K562 (cell line): ENCODE results near the gene ADCYAP1R1. TPM values are rescaled to one million over a fixed set of nuclear protein-coding genes. Genes with fewer than 3 reads are reported as not detected.

Experiments used
- ATAC-seq: fragments of 200-7000 bp; cut with Tn5 transposase; 3 replicates; pipeline ENCODE4 v1.9.1; 2020; ENCODE audit warnings: moderate library complexity
- BruUV-seq: library from RNA; stranded (reverse); fragments of 400-500 nt; replicated peaks from 2 replicates; lab custom pipeline; 2021; lab: Mats Ljungman, UMichigan
- CTCF ChIA-PET: fragments of 300-600 bp; formaldehyde crosslinking; extraction: SDS; loops from one replicate; lab custom pipeline; 2021; ENCODE audit warnings: low intra/inter-chr PET ratio; lab: Yijun Ruan, JAX
- POLR2A ChIA-PET: fragments of 300-600, 350-650 bp; sonication (Branson Sonifier 250); formaldehyde crosslinking; extraction: SDS; loops from one replicate; lab custom pipeline; 2021; ENCODE audit warnings: antibody characterized with exemption, inconsistent platforms; lab: Yijun Ruan, JAX
- DNase-seq, 4 experiments: peaks; one replicate each; pipeline versions ENCODE4 v3.0.0 to v3.0.0-alpha.2; 2011 to 2018; ENCODE audit warnings: low spot score in 3 of 4, mixed read lengths in 3 of 4; ENCODE audit errors: extremely low read depth in 1 of 4
- FAIRE-seq: peaks from 2 replicates; lab custom pipeline; 2011; peaks lifted over from hg19 to GRCh38; lab: Jason Lieb, UNC
- H2AFZ ChIP-seq: 2 replicates; pipeline ENCODE4 v1.6.0; 2011; ENCODE audit warnings: low read depth, low read length, control low read depth, inconsistent platforms
- H3K27ac ChIP-seq: fragments of 200-600 bp; 3 replicates; pipeline ENCODE4 v1.8.0; 2011; ENCODE audit warnings: low read depth, mild to moderate bottlenecking, control low read depth, inconsistent platforms, low read length, moderate library complexity, mixed read lengths; ENCODE audit errors: extremely low read depth
- H3K27me3 ChIP-seq, 2 experiments: fragments of 300-600 bp in 1 of 2; 2 replicates in 1 of 2; 3 replicates in 1 of 2; pipeline versions ENCODE4 v1.6.0 to v1.8.0; 2011; ENCODE audit warnings: inconsistent platforms in 2 of 2, low read length in 2 of 2, mild to moderate bottlenecking in 1 of 2, mixed read lengths in 1 of 2, moderate library complexity in 1 of 2; ENCODE audit not compliant: control insufficient read depth in 2 of 2, insufficient read depth in 2 of 2
- H3K36me3 ChIP-seq: fragments of 300-600 bp; 3 replicates; pipeline ENCODE4 v1.8.0; 2011; ENCODE audit warnings: mild to moderate bottlenecking, low read length, inconsistent platforms; ENCODE audit not compliant: control insufficient read depth, insufficient read depth
- H3K4me1 ChIP-seq, 2 experiments: fragments of 200-600 bp in 1 of 2; replicated peaks in 1 of 2; 2 replicates in 1 of 2; 3 replicates in 1 of 2; pipeline versions ENCODE4 v1.5.1 to v1.8.0; 2011; ENCODE audit warnings: inconsistent platforms in 2 of 2, low read length in 2 of 2, mild to moderate bottlenecking in 1 of 2, mixed read lengths in 1 of 2, moderate library complexity in 1 of 2; ENCODE audit not compliant: control insufficient read depth in 2 of 2, insufficient read depth in 2 of 2
- H3K4me2 ChIP-seq: 2 replicates; pipeline ENCODE4 v1.6.1; 2011; ENCODE audit warnings: low read length, control low read depth, inconsistent platforms, mixed read lengths; ENCODE audit not compliant: insufficient read depth
- H3K4me3 ChIP-seq: fragments of 200-600 bp; sonication (generic), shearing (Covaris generic); 2 replicates; pipeline ENCODE4 v1.5.1; 2016; ENCODE audit warnings: control low read depth, inconsistent platforms
- H3K79me2 ChIP-seq: fragments of 200-600 bp; 3 replicates; pipeline ENCODE4 v1.8.0; 2011; ENCODE audit warnings: low read length, inconsistent platforms; ENCODE audit not compliant: control insufficient read depth, insufficient read depth
- H3K9ac ChIP-seq, 2 experiments: 2 replicates each; pipeline versions ENCODE4 v1.6.0 to v1.6.1; 2011; ENCODE audit warnings: low read depth in 2 of 2, low read length in 2 of 2, control low read depth in 1 of 2, inconsistent platforms in 1 of 2, mild to moderate bottlenecking in 1 of 2, mixed read lengths in 1 of 2; ENCODE audit not compliant: insufficient read depth in 1 of 2
- H3K9me1 ChIP-seq: one replicate; pipeline ENCODE4 v1.6.0; 2011; ENCODE audit warnings: inconsistent platforms, mild to moderate bottlenecking, low read length, moderate library complexity; ENCODE audit not compliant: control insufficient read depth, insufficient read depth
- H3K9me3 ChIP-seq: replicated peaks from 2 replicates; pipeline ENCODE4 v1.5.1; 2011; ENCODE audit warnings: low read depth, low read length, inconsistent platforms; ENCODE audit not compliant: control insufficient read depth, insufficient read depth
- H4K20me1 ChIP-seq: replicated peaks from 2 replicates; pipeline ENCODE4 v1.6.1; 2011; ENCODE audit warnings: low read length, inconsistent platforms, mixed read lengths; ENCODE audit not compliant: control insufficient read depth, insufficient read depth
- ARID1B ChIP-seq: fragments of 450-650 bp; IDR thresholded peaks from 2 replicates; pipeline ENCODE4 v1.6.1; 2016; ENCODE audit warnings: antibody characterized with exemption, mild to moderate bottlenecking, inconsistent platforms
- CHD4 ChIP-seq: fragments of 200-600 bp; sonication (generic); IDR thresholded peaks from 3 replicates; pipeline ENCODE4 v1.6.1; 2012; ENCODE audit warnings: low read depth, mild to moderate bottlenecking, mixed read lengths, low read length, inconsistent platforms; ENCODE audit not compliant: insufficient read depth, insufficient replicate concordance, poor library complexity, severe bottlenecking
- EP400 ChIP-seq: fragments of 450-650 bp; IDR thresholded peaks from 2 replicates; pipeline ENCODE4 v1.6.1; 2017; ENCODE audit warnings: antibody characterized with exemption, mild to moderate bottlenecking, moderate library complexity
- FOS ChIP-seq: IDR thresholded peaks from 3 replicates; pipeline ENCODE4 v1.6.1; 2011; ENCODE audit not compliant: insufficient read length; ENCODE audit errors: extremely low read depth
- MAFF ChIP-seq: IDR thresholded peaks from 2 replicates; pipeline ENCODE4 v1.6.1; 2012; ENCODE audit warnings: low read length, improper control_type of control experiment
- SPI1 ChIP-seq: IDR thresholded peaks from 2 replicates; pipeline ENCODE4 v1.6.1; 2011; ENCODE audit warnings: low read depth, low read length, control low read depth, borderline replicate concordance
- XRCC5 ChIP-seq: fragments of 200-400 bp; formaldehyde crosslinking; IDR thresholded peaks from 2 replicates; pipeline ENCODE4 v1.6.1; 2017; ENCODE audit warnings: low read depth, mild to moderate bottlenecking, low read length
- ZFP1 ChIP-seq: fragments of 450-650 bp; formaldehyde crosslinking; IDR thresholded peaks from 2 replicates; pipeline ENCODE4 v1.4.0; 2020; ENCODE audit warnings: mild to moderate bottlenecking, mixed read lengths
- ZKSCAN3 ChIP-seq: fragments of 250-450 bp; sonication (Bioruptor Pico); IDR thresholded peaks from 2 replicates; pipeline ENCODE4 v1.4.0; 2020
- ZNF146 ChIP-seq: IDR thresholded peaks from one replicate; pipeline ENCODE4 v1.6.1; 2018; ENCODE audit warnings: missing compliant biosample characterization; ENCODE audit not compliant: unreplicated experiment
- ZSCAN29 ChIP-seq: fragments of 450-650 bp; IDR thresholded peaks from 2 replicates; pipeline ENCODE4 v1.6.1; 2017
- WGBS: fragments of 100-300 bp; shearing (Covaris generic); methylation state at CpG from one replicate; pipeline ENCODE4 v1.1.6; 2016; ENCODE audit warnings: low coverage, mixed read lengths; ENCODE audit not compliant: insufficient coverage; ENCODE audit errors: missing lambda C conversion rate; 5-methylcytosine and 5-hydroxymethylcytosine counted together
- in situ Hi-C: fragments of 300-500 bp; cut with MboI; formaldehyde crosslinking; loops from 4 replicates; pipeline ENCODE4 v1.15.0; 2018; ENCODE audit warnings: inconsistent platforms, mixed read lengths
- intact Hi-C: fragments of 100-400 bp; cut with micrococcal nuclease; formaldehyde crosslinking; loops from 2 replicates; pipeline ENCODE4 v1.14.2; 2022
- polyA plus RNA-seq, 8 experiments: library from polyadenylated mRNA; depleted of rRNA in 4 of 8; stranded (reverse) in 5 of 8; unstranded in 3 of 8; fragments of >200 nt; fragmentation: Nextera tagmentation in 2 of 8; fragmentation: Illumina TruSeq in 1 of 8; extraction: Ambion mirVana in 2 of 8; extraction: Trizol in 1 of 8; gene quantifications; 2 replicates each; pipeline versions ENCODE4 v1.2.1 to v1.2.3, GENCODE V29; 2011 to 2014; ENCODE audit warnings: inconsistent platforms in 1 of 8, missing spikeins in 1 of 8
- total RNA-seq, 7 experiments: library from RNA; depleted of rRNA in 6 of 7; stranded (reverse); fragments of >200 nt in 6 of 7; fragmentation: Illumina TruSeq in 2 of 7; extraction: Trizol in 2 of 7; gene quantifications; 2 replicates each; pipeline versions ENCODE4 v1.2.1 to v1.2.3, GENCODE V29; 2011 to 2021; ENCODE audit warnings: low replicate concordance in 1 of 7
- TF ChIP-seq, protein P1 (sequence below), 2 experiments: fragments of 150-350 bp in 1 of 2; IDR thresholded peaks; 2 replicates each; pipeline ENCODE4 v1.6.1; 2012 to 2016; ENCODE audit warnings: low read depth in 2 of 2, low read length in 2 of 2, mild to moderate bottlenecking in 1 of 2, moderate library complexity in 1 of 2
- TF ChIP-seq, protein P2 (sequence below): fragments of 250-450 bp; sonication (Bioruptor Pico); IDR thresholded peaks from 2 replicates; pipeline ENCODE4 v1.8.0; 2022; ENCODE audit warnings: inconsistent platforms
- TF ChIP-seq, protein P3 (sequence below): IDR thresholded peaks from 2 replicates; pipeline ENCODE4 v1.6.1; 2012; ENCODE audit warnings: low read depth, low read length, improper control_type of control experiment, borderline replicate concordance

ADCYAP1R1 gene
- total and polyA plus RNA-seq, 9 of the 15 experiments (the other 6 are each of a cell fraction or from before 2014, with no cell fraction given): 0.03 to 0.07 TPM; not detected in 7

- TF ChIP-seq, protein P1, sequence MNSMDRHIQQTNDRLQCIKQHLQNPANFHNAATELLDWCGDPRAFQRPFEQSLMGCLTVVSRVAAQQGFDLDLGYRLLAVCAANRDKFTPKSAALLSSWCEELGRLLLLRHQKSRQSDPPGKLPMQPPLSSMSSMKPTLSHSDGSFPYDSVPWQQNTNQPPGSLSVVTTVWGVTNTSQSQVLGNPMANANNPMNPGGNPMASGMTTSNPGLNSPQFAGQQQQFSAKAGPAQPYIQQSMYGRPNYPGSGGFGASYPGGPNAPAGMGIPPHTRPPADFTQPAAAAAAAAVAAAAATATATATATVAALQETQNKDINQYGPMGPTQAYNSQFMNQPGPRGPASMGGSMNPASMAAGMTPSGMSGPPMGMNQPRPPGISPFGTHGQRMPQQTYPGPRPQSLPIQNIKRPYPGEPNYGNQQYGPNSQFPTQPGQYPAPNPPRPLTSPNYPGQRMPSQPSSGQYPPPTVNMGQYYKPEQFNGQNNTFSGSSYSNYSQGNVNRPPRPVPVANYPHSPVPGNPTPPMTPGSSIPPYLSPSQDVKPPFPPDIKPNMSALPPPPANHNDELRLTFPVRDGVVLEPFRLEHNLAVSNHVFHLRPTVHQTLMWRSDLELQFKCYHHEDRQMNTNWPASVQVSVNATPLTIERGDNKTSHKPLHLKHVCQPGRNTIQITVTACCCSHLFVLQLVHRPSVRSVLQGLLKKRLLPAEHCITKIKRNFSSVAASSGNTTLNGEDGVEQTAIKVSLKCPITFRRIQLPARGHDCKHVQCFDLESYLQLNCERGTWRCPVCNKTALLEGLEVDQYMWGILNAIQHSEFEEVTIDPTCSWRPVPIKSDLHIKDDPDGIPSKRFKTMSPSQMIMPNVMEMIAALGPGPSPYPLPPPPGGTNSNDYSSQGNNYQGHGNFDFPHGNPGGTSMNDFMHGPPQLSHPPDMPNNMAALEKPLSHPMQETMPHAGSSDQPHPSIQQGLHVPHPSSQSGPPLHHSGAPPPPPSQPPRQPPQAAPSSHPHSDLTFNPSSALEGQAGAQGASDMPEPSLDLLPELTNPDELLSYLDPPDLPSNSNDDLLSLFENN (IDR thresholded peaks at IDR 0.05; ENCODE audit: low read depth in 2 of 2, low read length in 2 of 2): no peak
- TF ChIP-seq SPI1 (no peak), EP400 (no peak)
These were observed 2.9 kb upstream of the ADCYAP1R1 start (continued) for GRCh38 chr7:31049005-31049765.

DNA sequence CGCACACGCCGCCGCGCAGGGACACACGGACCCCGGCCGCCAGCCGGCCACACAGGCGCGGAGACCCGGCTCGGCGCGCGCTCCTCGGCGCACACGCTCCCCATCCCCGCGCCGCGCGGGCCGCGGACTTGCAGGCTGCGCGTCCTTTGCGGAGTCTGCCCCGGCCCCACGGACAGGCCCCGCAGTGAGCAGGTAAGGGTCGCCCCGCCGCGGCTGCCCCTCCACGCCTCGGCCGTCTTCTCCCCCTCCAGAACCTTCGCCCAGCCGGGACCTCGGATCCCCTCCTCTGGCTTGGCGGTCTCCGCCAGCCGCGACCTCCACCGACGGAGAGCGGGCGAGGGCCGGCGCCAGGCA lies 356 bp downstream of the ADCYAP1R1 start:
- Histone ChIP-seq H3K9me3 (no peaks in the 10 kb centered on the region), H3K4me3 (no peak overlapping the region), H2AFZ (no peak overlapping the region), H3K27ac (no peak overlapping the region), H3K79me2 (no peaks in the 10 kb centered on the region), H3K9me1 (peaks cover 6% of the 10 kb centered on the region), H3K9ac (no peak overlapping the region), H3K4me2 (no peak overlapping the region), H4K20me1 (0 out of 2 replicates have a peak, but pooled peaks cover 7% of the 10 kb centered on the region), H3K36me3 (no peaks in the 10 kb centered on the region), H3K27me3 (peaks cover 4 to 60% of the 10 kb centered on the region in 2 experiments; a peak in 3 of 5 replicates), H3K4me1 (peaks cover 0 to 7% of the 10 kb centered on the region in 2 experiments; a peak in 2 of 5 replicates)
- DNase-seq (no peak), FAIRE-seq (no peak), ATAC-seq (no peak)
- ChIA-PET CTCF (no interaction called here), POLR2A (no interaction called here)
- WGBS: 18% methylated on average over 21 of the region's 52 CpGs
- no TSS peak for BruUV-seq
- intact Hi-C loops: no loop called here
- in situ Hi-C loops: no loop called here
- no peak for TF ChIP-seq MAFF
- TF ChIP-seq XRCC5: no peak
- TF ChIP-seq CHD4: no peak
- no peak for TF ChIP-seq ZFP1 (CRISPR knock-in tag)
- TF ChIP-seq FOS: no peak
- no peak for TF ChIP-seq ZKSCAN3 (CRISPR knock-in tag)
- TF ChIP-seq ARID1B: no peak
- TF ChIP-seq, protein P2, sequence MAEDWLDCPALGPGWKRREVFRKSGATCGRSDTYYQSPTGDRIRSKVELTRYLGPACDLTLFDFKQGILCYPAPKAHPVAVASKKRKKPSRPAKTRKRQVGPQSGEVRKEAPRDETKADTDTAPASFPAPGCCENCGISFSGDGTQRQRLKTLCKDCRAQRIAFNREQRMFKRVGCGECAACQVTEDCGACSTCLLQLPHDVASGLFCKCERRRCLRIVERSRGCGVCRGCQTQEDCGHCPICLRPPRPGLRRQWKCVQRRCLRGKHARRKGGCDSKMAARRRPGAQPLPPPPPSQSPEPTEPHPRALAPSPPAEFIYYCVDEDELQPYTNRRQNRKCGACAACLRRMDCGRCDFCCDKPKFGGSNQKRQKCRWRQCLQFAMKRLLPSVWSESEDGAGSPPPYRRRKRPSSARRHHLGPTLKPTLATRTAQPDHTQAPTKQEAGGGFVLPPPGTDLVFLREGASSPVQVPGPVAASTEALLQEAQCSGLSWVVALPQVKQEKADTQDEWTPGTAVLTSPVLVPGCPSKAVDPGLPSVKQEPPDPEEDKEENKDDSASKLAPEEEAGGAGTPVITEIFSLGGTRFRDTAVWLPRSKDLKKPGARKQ (CRISPR knock-in tag): no peak
- TF ChIP-seq, protein P3, sequence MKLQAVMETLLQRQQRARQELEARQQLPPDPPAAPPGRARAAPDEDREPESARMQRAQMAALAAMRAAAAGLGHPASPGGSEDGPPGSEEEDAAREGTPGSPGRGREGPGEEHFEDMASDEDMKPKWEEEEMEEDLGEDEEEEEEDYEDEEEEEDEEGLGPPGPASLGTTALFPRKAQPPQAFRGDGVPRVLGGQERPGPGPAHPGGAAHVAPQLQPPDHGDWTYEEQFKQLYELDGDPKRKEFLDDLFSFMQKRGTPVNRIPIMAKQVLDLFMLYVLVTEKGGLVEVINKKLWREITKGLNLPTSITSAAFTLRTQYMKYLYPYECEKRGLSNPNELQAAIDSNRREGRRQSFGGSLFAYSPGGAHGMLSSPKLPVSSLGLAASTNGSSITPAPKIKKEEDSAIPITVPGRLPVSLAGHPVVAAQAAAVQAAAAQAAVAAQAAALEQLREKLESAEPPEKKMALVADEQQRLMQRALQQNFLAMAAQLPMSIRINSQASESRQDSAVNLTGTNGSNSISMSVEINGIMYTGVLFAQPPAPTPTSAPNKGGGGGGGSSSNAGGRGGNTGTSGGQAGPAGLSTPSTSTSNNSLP: no peak
- TF ChIP-seq ZNF146 (CRISPR knock-in tag): no peak
- no peak for TF ChIP-seq ZSCAN29
